ENCODE measurements around the gene ANGEL1. TPM values are rescaled to one million over a fixed set of nuclear protein-coding genes. Genes with fewer than 3 reads are reported as not detected.

The ANGEL1 gene
- total and polyA plus RNA-seq, 9 of the 15 experiments (the other 6 are each of a cell fraction or from before 2014, with no cell fraction given): 2.1 to 22.2 (median 7.3) TPM

GRCh38 chr14:76773188-76773885 is 39.3 kb downstream of the ANGEL1 start:
- DNase-seq (ENCODE audit: extremely low read depth in 1 of 4, low spot score in 3 of 4): peak; percentile 65 to 81 (median 74)
- no peaks in the 10 kb centered on the region for H3K27me3 ChIP-seq (ENCODE audit: control insufficient read depth in 2 of 2, insufficient read depth in 2 of 2, low read length in 2 of 2)
- peak overlapping the region; percentile 65 for H3K4me2 ChIP-seq (ENCODE audit: insufficient read depth, low read length)
- no peaks in the 10 kb centered on the region for H3K9me3 ChIP-seq (replicated peaks; ENCODE audit: control insufficient read depth, insufficient read depth, low read depth, low read length)
- H3K27ac ChIP-seq (ENCODE audit: extremely low read depth, low read depth, low read length): peak overlapping the region; percentile 68; the same call in 2 of the 3 replicates
- ATAC-seq: peak; percentile 87
- peak; percentile 94 for FAIRE-seq
- peak overlapping the region; percentile 92 for H2AFZ ChIP-seq (ENCODE audit: low read depth, low read length)
- H4K20me1 ChIP-seq (replicated peaks; ENCODE audit: control insufficient read depth, insufficient read depth, low read length): no peaks in the 10 kb centered on the region
- WGBS (ENCODE audit: insufficient coverage, low coverage, missing lambda C conversion rate): 4% methylated on average over 5 of the region's 8 CpGs
- peak overlapping the region; percentile 44 to 47; a peak in 2 of 4 replicates for H3K9ac ChIP-seq (ENCODE audit: insufficient read depth in 1 of 2, low read depth in 2 of 2, low read length in 2 of 2)
- H3K9me1 ChIP-seq (ENCODE audit: control insufficient read depth, insufficient read depth, low read length): peaks cover 4% of the 10 kb centered on the region
- no peak overlapping the region; the same call in 1 of the 2 replicates for H3K4me3 ChIP-seq
- ChIA-PET POLR2A (interaction anchor here (0.6 kb wide), 1 partner anchor 944 kb away, joined by 3 read pairs; no protein-coding TSS in a partner anchor), CTCF (ENCODE audit: low intra/inter-chr PET ratio) (no interaction called here)
- no peaks in the 10 kb centered on the region for H3K79me2 ChIP-seq (ENCODE audit: control insufficient read depth, insufficient read depth, low read length)
- intact Hi-C loops (cut with micrococcal nuclease): no loop called here
- H3K36me3 ChIP-seq (ENCODE audit: control insufficient read depth, insufficient read depth, low read length): no peaks in the 10 kb centered on the region
- BruUV-seq (replicated peaks): no TSS peak
- peaks cover 34 to 57% of the 10 kb centered on the region in 2 experiments for H3K4me1 ChIP-seq (replicated peaks in 1 of 2; ENCODE audit: control insufficient read depth in 2 of 2, insufficient read depth in 2 of 2, low read length in 2 of 2)
- in situ Hi-C loops (cut with MboI): no loop called here
- TF ChIP-seq CTCF (IDR thresholded peaks at IDR 0.05 in 2 of 3, conservative IDR thresholded peaks at IDR 0.05 in 1 of 3; ENCODE audit: insufficient read depth in 2 of 3, low read depth in 1 of 3, low read length in 3 of 3) (peak in 1 of 3 experiments; percentile 26; a peak in 2 of 6 replicates), FOXK1 (CRISPR knock-in tag; IDR thresholded peaks at IDR 0.05; ENCODE audit: borderline replicate concordance) (no peak), VEZF1 (CRISPR knock-in tag; IDR thresholded peaks at IDR 0.05) (peak; percentile 67; the same call in 1 of the 2 replicates), JUND (IDR thresholded peaks at IDR 0.05; ENCODE audit: borderline replicate concordance, low read depth, low read length) (peak; percentile 88), JUND (tag; IDR thresholded peaks at IDR 0.05; ENCODE audit: borderline replicate concordance, low read depth, low read length) (peak; percentile 83; the same call in 2 of the 3 replicates), ZNF644 (tag; IDR thresholded peaks at IDR 0.05; ENCODE audit: low read depth) (no peak), CTBP1 (IDR thresholded peaks at IDR 0.05; ENCODE audit: borderline replicate concordance) (0 out of 2 replicates have a peak, but pooled peaks have one; percentile 27), PKNOX1 (IDR thresholded peaks at IDR 0.05) (peak; percentile 71), CBX3 (IDR thresholded peaks at IDR 0.05; ENCODE audit: borderline replicate concordance in 1 of 2, low read length in 2 of 2) (no peak), MAFF (IDR thresholded peaks at IDR 0.05; ENCODE audit: low read length) (peak; percentile 5; the same call in 1 of the 2 replicates), MAFK (IDR thresholded peaks at IDR 0.05; ENCODE audit: low read length) (0 out of 2 replicates have a peak, but pooled peaks have one; percentile 16), SMARCA4 (IDR thresholded peaks at IDR 0.05) (0 out of 2 replicates have a peak, but pooled peaks have one; percentile 29), DPF2 (IDR thresholded peaks at IDR 0.05) (peak; percentile 38; the same call in 1 of the 2 replicates), TCF15 (CRISPR knock-in tag; IDR thresholded peaks at IDR 0.05) (no peak), ID3 (CRISPR knock-in tag; IDR thresholded peaks at IDR 0.05) (no peak), ID3 (tag; IDR thresholded peaks at IDR 0.05) (0 out of 2 replicates have a peak, but pooled peaks have one; percentile 30), SIRT6 (IDR thresholded peaks at IDR 0.05; ENCODE audit: low read depth, low read length) (no peak)

Data from K562 (cell line).